Endometrium (tissue), 2 donors: Measurements from ENCODE around the gene CLCNKA.
"Not testable (repeated sequence)": the region's sequence is repeated elsewhere in the genome, so short reads cannot be mapped to it uniquely, and the experiment has no call there.

Source experiments
- FAIRE-seq: peaks from 2 replicates; lab custom pipeline; 2012; peaks lifted over from hg19 to GRCh38; lab: Jason Lieb, UNC
- donor health status: control.
- donor health status: control.

CLCNKA gene

GRCh38 chr1:16017461-16018303 is 4.2 kb upstream of the CLCNKA start, which contains the start of gene HSPB7:
HSPB7 (minus strand) TSS chr1:16018043; CDS start chr1:16017963, 80 bp downstream.
- no peak for FAIRE-seq

- FAIRE-seq = no peak
Measured at GRCh38 chr1:16018308-16018707, 3.5 kb upstream of the CLCNKA start.

GRCh38 chr1:16018749-16019643 is 2.8 kb upstream of the CLCNKA start:
- no peak for FAIRE-seq

- no peak for FAIRE-seq
Measured at GRCh38 chr1:16019644-16020277, 2.1 kb upstream of the CLCNKA start.

GRCh38 chr1:16020325-16020724 is 1.5 kb upstream of the CLCNKA start:
- no peak for FAIRE-seq

GRCh38 chr1:16020878-16021277 is 958 bp upstream of the CLCNKA start:
- not testable (repeated sequence) for FAIRE-seq

GRCh38 chr1:16022393-16022792 is 557 bp downstream of the CLCNKA start:
- no peak for FAIRE-seq

GRCh38 chr1:16023050-16023653 is 1.3 kb downstream of the CLCNKA start:
- FAIRE-seq = no peak

- FAIRE-seq = not testable (repeated sequence)
Measured at GRCh38 chr1:16026302-16026701, 4.5 kb downstream of the CLCNKA start.

- FAIRE-seq = no peak
Measured at GRCh38 chr1:16026723-16027484, 5.1 kb downstream of the CLCNKA start.

GRCh38 chr1:16028237-16029002 is 6.6 kb downstream of the CLCNKA start:
- no peak for FAIRE-seq

- not testable (repeated sequence) for FAIRE-seq
Measured at GRCh38 chr1:16029003-16029268, 7.1 kb downstream of the CLCNKA start.

- no peak for FAIRE-seq
Measured at GRCh38 chr1:16029288-16029687, 7.5 kb downstream of the CLCNKA start.

GRCh38 chr1:16031551-16031950 is 9.7 kb downstream of the CLCNKA start:
- FAIRE-seq = no peak

GRCh38 chr1:16032388-16033102 is 10.7 kb downstream of the CLCNKA start:
- FAIRE-seq = peak; percentile 39

GRCh38 chr1:16033103-16033632 is 11.3 kb downstream of the CLCNKA start:
- not testable (repeated sequence) for FAIRE-seq

- FAIRE-seq = not testable (repeated sequence)
Measured at GRCh38 chr1:16036461-16036860, 14.6 kb downstream of the CLCNKA start.

GRCh38 chr1:16038620-16038912 is 16.7 kb downstream of the CLCNKA start:
- FAIRE-seq = no peak

GRCh38 chr1:16039871-16040270 is 18.0 kb downstream of the CLCNKA start:
- not testable (repeated sequence) for FAIRE-seq

GRCh38 chr1:16041200-16041599 is 19.4 kb downstream of the CLCNKA start:
- no peak for FAIRE-seq
